Measurements from ENCODE around the gene L3MBTL4.

GRCh38 chr18:6205706-6206105 is 209.0 kb downstream of the L3MBTL4 start:
- TF ChIP-seq CTCF (IDR thresholded peaks at IDR 0.05) = no peak
- TF ChIP-seq POLR2A (IDR thresholded peaks at IDR 0.05) = no peak
